ENCODE measurements around the gene ST3GAL6.

ST3GAL6 gene

DNA sequence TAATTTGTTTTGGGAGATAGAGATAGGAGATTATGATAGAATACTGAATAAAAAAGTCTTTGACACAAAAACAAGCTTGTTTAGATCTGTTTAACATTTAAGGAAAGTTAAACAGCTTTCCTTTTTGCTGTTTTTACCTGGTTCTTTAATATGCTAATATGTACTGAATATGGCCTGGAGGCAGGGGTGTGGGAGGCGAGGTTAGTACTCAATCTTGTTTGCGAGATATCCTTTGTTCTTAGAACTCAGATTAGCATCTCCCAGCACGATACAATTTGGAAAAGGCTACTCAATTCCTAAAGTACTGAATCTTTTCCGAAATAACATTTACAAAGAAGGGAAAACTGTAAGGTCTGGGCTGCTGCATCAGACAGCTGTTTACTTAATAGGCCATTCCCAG lies 40.8 kb upstream of the ST3GAL6 start:
- Histone ChIP-seq H3K4me1 (ENCODE audit: insufficient read depth, poor library complexity, severe bottlenecking) (no peaks in the 10 kb centered on the region), H3K27me3 (ENCODE audit: insufficient read depth, poor library complexity, severe bottlenecking) (no peaks in the 10 kb centered on the region), H3K4me3 (ENCODE audit: severe bottlenecking) (no peak overlapping the region), H3K36me3 (ENCODE audit: low read depth) (no peaks in the 10 kb centered on the region), H3K27ac (ENCODE audit: poor library complexity, severe bottlenecking) (no peak overlapping the region), H3K9me3 (ENCODE audit: severe bottlenecking) (no peaks in the 10 kb centered on the region)
- no peak for DNase-seq (ENCODE audit: low spot score)
- ATAC-seq (ENCODE audit: low read depth): no peak
- TF ChIP-seq, protein P1, sequence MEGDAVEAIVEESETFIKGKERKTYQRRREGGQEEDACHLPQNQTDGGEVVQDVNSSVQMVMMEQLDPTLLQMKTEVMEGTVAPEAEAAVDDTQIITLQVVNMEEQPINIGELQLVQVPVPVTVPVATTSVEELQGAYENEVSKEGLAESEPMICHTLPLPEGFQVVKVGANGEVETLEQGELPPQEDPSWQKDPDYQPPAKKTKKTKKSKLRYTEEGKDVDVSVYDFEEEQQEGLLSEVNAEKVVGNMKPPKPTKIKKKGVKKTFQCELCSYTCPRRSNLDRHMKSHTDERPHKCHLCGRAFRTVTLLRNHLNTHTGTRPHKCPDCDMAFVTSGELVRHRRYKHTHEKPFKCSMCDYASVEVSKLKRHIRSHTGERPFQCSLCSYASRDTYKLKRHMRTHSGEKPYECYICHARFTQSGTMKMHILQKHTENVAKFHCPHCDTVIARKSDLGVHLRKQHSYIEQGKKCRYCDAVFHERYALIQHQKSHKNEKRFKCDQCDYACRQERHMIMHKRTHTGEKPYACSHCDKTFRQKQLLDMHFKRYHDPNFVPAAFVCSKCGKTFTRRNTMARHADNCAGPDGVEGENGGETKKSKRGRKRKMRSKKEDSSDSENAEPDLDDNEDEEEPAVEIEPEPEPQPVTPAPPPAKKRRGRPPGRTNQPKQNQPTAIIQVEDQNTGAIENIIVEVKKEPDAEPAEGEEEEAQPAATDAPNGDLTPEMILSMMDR (IDR thresholded peaks at IDR 0.05; ENCODE audit: poor library complexity, severe bottlenecking): no peak

DNA sequence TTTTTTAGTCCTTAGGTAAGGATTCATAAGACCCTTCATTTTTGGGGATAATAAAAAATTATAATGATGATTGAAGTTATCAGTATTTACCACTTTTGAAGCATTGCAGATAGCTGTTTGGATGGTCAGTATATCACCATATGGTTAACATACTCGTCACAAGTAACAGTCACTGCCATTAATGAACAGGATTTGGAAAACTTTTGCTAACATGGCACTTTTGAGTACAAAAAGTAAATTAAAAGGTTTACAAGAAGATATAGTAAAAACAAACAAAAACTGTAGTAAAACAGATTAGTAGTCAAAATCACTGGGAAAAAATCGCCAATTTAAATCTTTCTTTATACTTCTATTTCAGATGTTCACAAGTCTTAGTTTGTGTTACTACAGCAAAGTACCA lies 37.8 kb upstream of the ST3GAL6 start:
- ATAC-seq (ENCODE audit: low read depth) (no peak), DNase-seq (ENCODE audit: low spot score) (no peak)
- TF ChIP-seq, protein P1 (IDR thresholded peaks at IDR 0.05; ENCODE audit: poor library complexity, severe bottlenecking): no peak

DNA sequence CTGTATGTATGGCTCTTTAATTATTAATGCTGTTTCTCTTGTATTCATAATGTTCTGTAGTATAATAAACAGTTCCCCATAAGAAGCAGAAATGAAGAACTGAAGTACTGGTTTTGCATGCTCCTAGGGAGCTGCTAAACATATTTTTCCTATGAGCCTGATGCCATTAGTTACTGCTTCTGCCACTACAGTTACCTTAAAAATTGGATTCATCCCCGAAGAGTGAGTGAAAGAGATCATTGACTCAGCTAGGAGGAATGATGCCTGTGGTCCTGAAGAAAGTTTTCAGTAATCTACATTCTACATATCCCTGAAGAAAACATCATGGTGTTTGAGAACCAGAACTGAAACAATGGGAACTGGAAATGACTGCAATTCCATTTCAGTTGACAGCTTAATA lies 37.1 kb upstream of the ST3GAL6 start:
- DNase-seq (ENCODE audit: low spot score) (no peak), ATAC-seq (ENCODE audit: low read depth) (no peak)
- Histone ChIP-seq H3K4me1 (ENCODE audit: insufficient read depth, poor library complexity, severe bottlenecking) (no peaks in the 10 kb centered on the region), H3K4me3 (ENCODE audit: severe bottlenecking) (no peak overlapping the region), H3K27ac (ENCODE audit: poor library complexity, severe bottlenecking) (no peak overlapping the region), H3K9me3 (ENCODE audit: severe bottlenecking) (no peaks in the 10 kb centered on the region), H3K36me3 (ENCODE audit: low read depth) (no peaks in the 10 kb centered on the region), H3K27me3 (ENCODE audit: insufficient read depth, poor library complexity, severe bottlenecking) (no peaks in the 10 kb centered on the region)
- TF ChIP-seq, protein P1 (IDR thresholded peaks at IDR 0.05; ENCODE audit: poor library complexity, severe bottlenecking): no peak

More for the DNA sequence above, 37.8 kb upstream of the ST3GAL6 start:
- no peaks in the 10 kb centered on the region for H3K36me3 ChIP-seq (ENCODE audit: low read depth)
- no peak overlapping the region for H3K4me3 ChIP-seq (ENCODE audit: severe bottlenecking)
- H3K27me3 ChIP-seq (ENCODE audit: insufficient read depth, poor library complexity, severe bottlenecking): no peaks in the 10 kb centered on the region
- H3K4me1 ChIP-seq (ENCODE audit: insufficient read depth, poor library complexity, severe bottlenecking): no peaks in the 10 kb centered on the region
- no peaks in the 10 kb centered on the region for H3K9me3 ChIP-seq (ENCODE audit: severe bottlenecking)
- no peak overlapping the region for H3K27ac ChIP-seq (ENCODE audit: poor library complexity, severe bottlenecking)

DNA sequence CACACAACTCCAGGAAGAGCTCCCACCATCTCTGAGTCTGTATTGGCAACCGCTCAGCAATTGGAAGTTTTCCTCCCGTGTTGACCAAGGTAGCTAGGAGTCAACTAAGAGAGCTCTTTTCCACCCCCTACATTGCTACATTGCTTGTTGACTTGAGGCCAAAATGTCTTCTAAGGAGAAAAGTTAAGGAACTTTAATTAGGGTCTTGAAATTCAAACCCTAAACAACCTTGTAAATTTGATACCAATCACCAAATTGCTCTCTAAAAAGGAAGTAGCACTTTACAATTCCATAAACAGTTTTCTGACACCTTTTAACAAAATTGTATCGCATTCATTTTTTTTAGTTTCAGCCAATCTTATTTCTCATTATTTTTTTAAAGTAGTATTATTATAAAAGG lies 35.5 kb upstream of the ST3GAL6 start:
- Histone ChIP-seq H3K27ac (ENCODE audit: poor library complexity, severe bottlenecking) (no peak overlapping the region), H3K36me3 (ENCODE audit: low read depth) (no peaks in the 10 kb centered on the region), H3K4me1 (ENCODE audit: insufficient read depth, poor library complexity, severe bottlenecking) (no peaks in the 10 kb centered on the region), H3K27me3 (ENCODE audit: insufficient read depth, poor library complexity, severe bottlenecking) (no peaks in the 10 kb centered on the region), H3K4me3 (ENCODE audit: severe bottlenecking) (no peak overlapping the region), H3K9me3 (ENCODE audit: severe bottlenecking) (no peaks in the 10 kb centered on the region)
- DNase-seq (ENCODE audit: low spot score): no peak
- ATAC-seq (ENCODE audit: low read depth): no peak
- TF ChIP-seq, protein P1 (IDR thresholded peaks at IDR 0.05; ENCODE audit: poor library complexity, severe bottlenecking): no peak

DNA sequence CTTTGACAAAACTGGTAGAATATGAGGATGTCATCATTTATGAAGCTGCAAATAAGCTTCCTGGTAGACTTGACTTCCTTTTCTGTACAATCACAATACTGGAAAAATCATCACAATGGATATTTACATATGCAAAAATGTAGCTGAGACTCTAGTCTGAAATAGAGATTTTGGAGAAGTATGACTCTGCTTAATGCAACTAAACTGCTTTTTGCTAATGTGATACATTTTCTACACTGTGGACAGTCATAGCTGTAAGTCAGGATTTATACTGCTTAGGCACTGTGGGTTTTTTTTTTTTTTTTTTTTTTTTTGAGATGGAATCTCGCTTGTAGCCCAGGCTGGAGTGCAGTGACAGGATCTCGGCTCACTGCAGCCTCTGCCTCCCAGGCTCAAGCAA lies 34.5 kb upstream of the ST3GAL6 start:
- no peak for ATAC-seq (ENCODE audit: low read depth)
- Histone ChIP-seq H3K27me3 (ENCODE audit: insufficient read depth, poor library complexity, severe bottlenecking) (no peaks in the 10 kb centered on the region), H3K9me3 (ENCODE audit: severe bottlenecking) (no peaks in the 10 kb centered on the region), H3K36me3 (ENCODE audit: low read depth) (no peaks in the 10 kb centered on the region), H3K4me1 (ENCODE audit: insufficient read depth, poor library complexity, severe bottlenecking) (no peaks in the 10 kb centered on the region), H3K4me3 (ENCODE audit: severe bottlenecking) (no peak overlapping the region), H3K27ac (ENCODE audit: poor library complexity, severe bottlenecking) (no peak overlapping the region)
- TF ChIP-seq, protein P1 (IDR thresholded peaks at IDR 0.05; ENCODE audit: poor library complexity, severe bottlenecking): no peak
- no peak for DNase-seq (ENCODE audit: low spot score)

All from RWPE2 (cell line).